Measurements from ENCODE around the gene UBAP1L.
"Not testable (repeated sequence)": the region's sequence is repeated elsewhere in the genome, so short reads cannot be mapped to it uniquely, and the experiment has no call there.

UBAP1L gene

GRCh38 chr15:65115086-65115485, at the start of gene UBAP1L:
UBAP1L (minus strand) TSS chr15:65115200; CDS start chr15:65106215, 8,985 bp downstream.
- no peak for DNase-seq (ENCODE audit: low read depth, low spot score)

GRCh38 chr15:65164139-65164538, 49.1 kb upstream of the UBAP1L start:
- DNase-seq (ENCODE audit: low read depth, low spot score) = no peak

GRCh38 chr15:65163041-65163440, 48.0 kb upstream of the UBAP1L start:
- no peak for DNase-seq (ENCODE audit: low read depth, low spot score)

- no peak for DNase-seq (ENCODE audit: low read depth, low spot score)
Observed at GRCh38 chr15:65156692-65157091, 41.7 kb upstream of the UBAP1L start.

GRCh38 chr15:65154720-65155119, 39.7 kb upstream of the UBAP1L start:
- DNase-seq (ENCODE audit: low read depth, low spot score) = no peak

GRCh38 chr15:65147902-65148301, 32.9 kb upstream of the UBAP1L start:
- no peak for DNase-seq (ENCODE audit: low read depth, low spot score)

GRCh38 chr15:65146438-65146837, 31.4 kb upstream of the UBAP1L start:
- DNase-seq (ENCODE audit: low read depth, low spot score) = no peak

- not testable (repeated sequence) for DNase-seq (ENCODE audit: low read depth, low spot score)
Observed at GRCh38 chr15:65138631-65139030, 23.6 kb upstream of the UBAP1L start.

- not testable (repeated sequence) for DNase-seq (ENCODE audit: low read depth, low spot score)
Observed at GRCh38 chr15:65137893-65138292, 22.9 kb upstream of the UBAP1L start.

- not testable (repeated sequence) for DNase-seq (ENCODE audit: low read depth, low spot score)
Observed at GRCh38 chr15:65137089-65137488, 22.1 kb upstream of the UBAP1L start.

- DNase-seq (ENCODE audit: low read depth, low spot score) = no peak
Observed at GRCh38 chr15:65134538-65134937, 19.5 kb upstream of the UBAP1L start.

- DNase-seq (ENCODE audit: low read depth, low spot score) = peak; percentile 75
Observed at GRCh38 chr15:65133548-65134200, 18.7 kb upstream of the UBAP1L start, which contains the start of gene PDCD7. PDCD7 (minus strand) TSS chr15:65133808; CDS start chr15:65133781, 27 bp downstream.

- peak; percentile 13 for DNase-seq (ENCODE audit: low read depth, low spot score)
Observed at GRCh38 chr15:65132878-65133547, 18.0 kb upstream of the UBAP1L start.

- DNase-seq (ENCODE audit: low read depth, low spot score) = no peak
Observed at GRCh38 chr15:65130941-65131340, 15.9 kb upstream of the UBAP1L start.

GRCh38 chr15:65115542-65115941, 542 bp upstream of the UBAP1L start:
- no peak for DNase-seq (ENCODE audit: low read depth, low spot score)

GRCh38 chr15:65110676-65111292, 4.2 kb downstream of the UBAP1L start:
- no peak for DNase-seq (ENCODE audit: low read depth, low spot score)

- DNase-seq (ENCODE audit: low read depth, low spot score) = no peak
Observed at GRCh38 chr15:65106011-65106590, 8.9 kb downstream of the UBAP1L start.

GRCh38 chr15:65105038-65105437, 10.0 kb downstream of the UBAP1L start:
- no peak for DNase-seq (ENCODE audit: low read depth, low spot score)

GRCh38 chr15:65102912-65103311, 12.1 kb downstream of the UBAP1L start:
- DNase-seq (ENCODE audit: low read depth, low spot score) = no peak

GRCh38 chr15:65101891-65102708, 12.9 kb downstream of the UBAP1L start:
- no peak for DNase-seq (ENCODE audit: low read depth, low spot score)

GRCh38 chr15:65101411-65101890, 13.5 kb downstream of the UBAP1L start:
- no peak for DNase-seq (ENCODE audit: low read depth, low spot score)

All from brain pericyte (primary cell).